Mesenchymal stem cell (in vitro differentiated cells and primary cell): ENCODE results near the gene UNC50.

ENCODE experiments used
- DNase-seq: peaks from one replicate; pipeline ENCODE4 v3.0.0-alpha.2; 2013
- H2AFZ ChIP-seq: one replicate; pipeline ENCODE4 v1.6.1; 2013; ENCODE audit warnings: low read depth, mild to moderate bottlenecking, control low read depth, inconsistent platforms, low read length, moderate library complexity
- H2AK5ac ChIP-seq: 2 replicates; pipeline ENCODE4 v1.6.1; 2013; ENCODE audit warnings: low read length, moderate library complexity, mild to moderate bottlenecking, inconsistent platforms; ENCODE audit not compliant: severe bottlenecking
- H2BK120ac ChIP-seq: one replicate; pipeline ENCODE4 v1.6.1; 2013; ENCODE audit warnings: low read depth, mild to moderate bottlenecking, inconsistent platforms, low read length, moderate library complexity
- H2BK12ac ChIP-seq, 2 experiments: one replicate each; pipeline ENCODE4 v1.6.1; 2013; ENCODE audit warnings: inconsistent platforms in 2 of 2, low read length in 2 of 2, mild to moderate bottlenecking in 2 of 2, moderate library complexity in 2 of 2, control low read depth in 1 of 2
- H2BK15ac ChIP-seq: one replicate; pipeline ENCODE4 v1.6.1; 2013; ENCODE audit warnings: mild to moderate bottlenecking, low read depth, inconsistent platforms; ENCODE audit not compliant: poor library complexity, severe bottlenecking
- H2BK5ac ChIP-seq: 2 replicates; pipeline ENCODE4 v1.6.1; 2013; ENCODE audit warnings: low read depth, mild to moderate bottlenecking, low read length, control low read depth, inconsistent platforms; ENCODE audit not compliant: poor library complexity, severe bottlenecking
- H3K14ac ChIP-seq, 2 experiments: one replicate each; pipeline ENCODE4 v1.6.1; 2013; ENCODE audit warnings: inconsistent platforms in 2 of 2, low read length in 2 of 2, control low read depth in 1 of 2, mild to moderate bottlenecking in 1 of 2, moderate library complexity in 1 of 2
- H3K18ac ChIP-seq, 2 experiments: one replicate each; pipeline ENCODE4 v1.6.1; 2013; ENCODE audit warnings: inconsistent platforms in 2 of 2, low read length in 2 of 2, control low read depth in 1 of 2, low read depth in 1 of 2, mild to moderate bottlenecking in 1 of 2
- H3K23ac ChIP-seq, 2 experiments: one replicate each; pipeline ENCODE4 v1.6.1; 2013; ENCODE audit warnings: inconsistent platforms in 2 of 2, low read length in 2 of 2, mild to moderate bottlenecking in 2 of 2, moderate library complexity in 2 of 2, control low read depth in 1 of 2
- H3K27ac ChIP-seq: 2 replicates; pipeline ENCODE4 v1.5.1; 2013; ENCODE audit warnings: mild to moderate bottlenecking, moderate library complexity, low read length, control low read depth, inconsistent platforms; ENCODE audit not compliant: poor library complexity, severe bottlenecking
- H3K27me3 ChIP-seq, 2 experiments: 2 replicates each; pipeline versions ENCODE4 v1.6.1 to v1.7.0; 2013; ENCODE audit warnings: low read length in 2 of 2, mild to moderate bottlenecking in 2 of 2, moderate library complexity in 2 of 2, control low read depth in 1 of 2, inconsistent platforms in 1 of 2; ENCODE audit not compliant: control insufficient read depth in 1 of 2, insufficient read depth in 1 of 2
- H3K36me3 ChIP-seq, 2 experiments: 2 replicates each; pipeline versions ENCODE4 v1.6.1 to v1.7.0; 2013; ENCODE audit warnings: low read length in 2 of 2, control low read depth in 1 of 2, inconsistent platforms in 1 of 2, low read depth in 1 of 2, mild to moderate bottlenecking in 1 of 2; ENCODE audit not compliant: insufficient read depth in 2 of 2, control insufficient read depth in 1 of 2
- H3K4ac ChIP-seq, 2 experiments: one replicate each; pipeline ENCODE4 v1.6.1; 2013; ENCODE audit warnings: inconsistent platforms in 2 of 2, low read length in 2 of 2, mild to moderate bottlenecking in 2 of 2, moderate library complexity in 2 of 2, control low read depth in 1 of 2, low read depth in 1 of 2
- H3K4me1 ChIP-seq: 2 replicates; pipeline ENCODE4 v1.6.1; 2013; ENCODE audit warnings: low read depth, low read length, control low read depth; ENCODE audit not compliant: control insufficient read depth, insufficient read depth
- H3K4me2 ChIP-seq: 2 replicates; pipeline ENCODE4 v1.6.1; 2013; ENCODE audit warnings: low read length, mild to moderate bottlenecking, inconsistent platforms; ENCODE audit not compliant: poor library complexity, severe bottlenecking
- H3K4me3 ChIP-seq, 2 experiments: 2 replicates each; pipeline versions ENCODE4 v1.5.1 to v1.7.0; 2013; ENCODE audit warnings: low read length in 2 of 2, mild to moderate bottlenecking in 2 of 2, control low read depth in 1 of 2, low read depth in 1 of 2; ENCODE audit not compliant: insufficient read depth in 1 of 2
- H3K79me1 ChIP-seq: replicated peaks from 2 replicates; pipeline ENCODE4 v1.6.1; 2013; ENCODE audit warnings: mild to moderate bottlenecking, control low read depth, low read length, inconsistent platforms; ENCODE audit not compliant: poor library complexity, severe bottlenecking
- H3K9ac ChIP-seq: 2 replicates; pipeline ENCODE4 v1.7.0; 2013; ENCODE audit warnings: mild to moderate bottlenecking, low read length, moderate library complexity
- H3K9me3 ChIP-seq: 2 replicates; pipeline ENCODE4 v1.7.0; 2013; ENCODE audit warnings: mild to moderate bottlenecking, low read length; ENCODE audit not compliant: control insufficient read depth
- H4K8ac ChIP-seq: one replicate; pipeline ENCODE4 v1.6.1; 2013; ENCODE audit warnings: inconsistent platforms, mild to moderate bottlenecking, low read length, moderate library complexity
- H4K91ac ChIP-seq: one replicate; pipeline ENCODE4 v1.6.1; 2013; ENCODE audit warnings: mild to moderate bottlenecking, low read length, inconsistent platforms
- WGBS: methylation state at CpG from one replicate; pipeline ENCODE4 v1.1.7; 2013; ENCODE audit warnings: mixed read lengths; 5-methylcytosine and 5-hydroxymethylcytosine counted together

The UNC50 gene

DNA sequence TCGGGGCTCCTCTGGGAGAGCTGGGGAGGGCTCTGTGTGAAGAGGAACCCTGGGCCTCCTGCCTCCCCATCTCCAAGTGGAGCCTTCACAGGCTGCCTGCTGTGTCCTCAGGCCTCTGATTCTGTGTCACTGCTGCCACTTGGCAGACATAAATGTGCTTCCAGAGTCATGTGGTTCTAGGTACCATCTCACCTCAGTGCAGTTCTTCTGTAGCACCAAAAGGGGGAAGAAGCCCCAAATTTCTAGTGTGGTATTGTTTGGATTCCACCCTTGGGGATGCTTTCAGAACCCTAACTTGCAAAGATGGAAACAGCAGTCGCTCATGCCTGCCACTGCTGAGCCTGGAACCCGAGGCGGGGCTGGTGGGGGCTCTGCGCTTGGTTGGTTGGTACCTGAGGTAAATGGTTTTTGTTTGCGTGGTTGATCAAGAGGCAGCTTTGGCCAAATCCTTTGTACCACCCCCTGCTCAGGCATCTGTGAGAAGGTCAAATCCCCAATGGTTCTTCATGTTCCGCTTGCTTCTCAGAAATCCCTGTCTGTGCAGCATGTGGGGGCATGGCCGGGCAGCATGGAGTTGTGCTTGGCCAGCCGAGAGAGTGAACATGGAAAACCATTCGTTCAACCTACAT lies 27.6 kb upstream of the UNC50 start:
- no peaks in the 10 kb centered on the region for H3K27me3 ChIP-seq

DNA sequence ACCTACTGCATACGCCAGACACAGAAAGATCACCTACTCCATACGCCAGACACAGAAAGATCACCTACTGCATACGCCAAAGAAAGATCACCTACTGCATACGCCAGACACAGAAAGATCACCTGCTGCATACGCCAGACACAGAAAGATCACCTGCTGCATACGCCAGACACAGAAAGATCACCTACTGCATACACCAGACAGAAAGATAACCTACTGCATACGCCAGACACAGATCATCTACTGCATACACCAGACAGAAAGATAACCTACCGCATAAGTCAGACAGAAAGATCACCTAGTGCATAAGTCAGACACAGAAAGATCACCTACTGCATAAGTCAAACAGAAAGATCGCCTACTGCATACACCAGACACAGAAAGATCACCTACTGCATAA lies 25.9 kb upstream of the UNC50 start:
- no peak overlapping the region for H2BK5ac ChIP-seq
- H2BK120ac ChIP-seq, result no peak overlapping the region
- H3K9me3 ChIP-seq, result no peaks in the 10 kb centered on the region
- H3K4ac ChIP-seq, result no peak overlapping the region
- no peak overlapping the region for H4K8ac ChIP-seq
- no peak overlapping the region for H4K91ac ChIP-seq
- no peak overlapping the region for H2BK15ac ChIP-seq
- H2AFZ ChIP-seq, result no peak overlapping the region
- no peaks in the 10 kb centered on the region for H3K4me1 ChIP-seq
- WGBS, result 95% methylated on average over 9 of the region's 9 CpGs
- no peak overlapping the region for H3K9ac ChIP-seq
- H3K27ac ChIP-seq, result no peak overlapping the region
- no peak overlapping the region for H3K23ac ChIP-seq
- no peak overlapping the region for H3K14ac ChIP-seq
- no peak overlapping the region for H3K4me3 ChIP-seq
- H3K36me3 ChIP-seq, result peaks cover 30 to 35% of the 10 kb centered on the region in 2 experiments
- no peak overlapping the region for H3K4me2 ChIP-seq
- no peaks in the 10 kb centered on the region for H3K79me1 ChIP-seq
- no peak overlapping the region for H3K18ac ChIP-seq
- no peak for DNase-seq
- no peak overlapping the region for H2AK5ac ChIP-seq
- no peaks in the 10 kb centered on the region for H3K27me3 ChIP-seq
- H2BK12ac ChIP-seq, result no peak overlapping the region

More for the DNA sequence above, 27.6 kb upstream of the UNC50 start:
- Histone ChIP-seq H3K14ac (no peak overlapping the region), H2AFZ (no peak overlapping the region), H3K4me2 (no peak overlapping the region), H3K9ac (no peak overlapping the region), H3K4ac (no peak overlapping the region), H3K27ac (no peak overlapping the region), H2BK15ac (no peak overlapping the region), H2BK5ac (no peak overlapping the region), H3K9me3 (no peaks in the 10 kb centered on the region), H4K8ac (no peak overlapping the region), H2BK12ac (no peak overlapping the region), H3K23ac (no peak overlapping the region), H4K91ac (no peak overlapping the region), H3K4me1 (no peaks in the 10 kb centered on the region), H3K79me1 (no peaks in the 10 kb centered on the region), H2AK5ac (no peak overlapping the region), H3K18ac (no peak overlapping the region), H3K36me3 (peaks cover 41% of the 10 kb centered on the region in 2 experiments), H3K4me3 (no peak overlapping the region), H2BK120ac (no peak overlapping the region)
- DNase-seq, result no peak
- 94% methylated on average over 9 of the region's 10 CpGs for WGBS

DNA sequence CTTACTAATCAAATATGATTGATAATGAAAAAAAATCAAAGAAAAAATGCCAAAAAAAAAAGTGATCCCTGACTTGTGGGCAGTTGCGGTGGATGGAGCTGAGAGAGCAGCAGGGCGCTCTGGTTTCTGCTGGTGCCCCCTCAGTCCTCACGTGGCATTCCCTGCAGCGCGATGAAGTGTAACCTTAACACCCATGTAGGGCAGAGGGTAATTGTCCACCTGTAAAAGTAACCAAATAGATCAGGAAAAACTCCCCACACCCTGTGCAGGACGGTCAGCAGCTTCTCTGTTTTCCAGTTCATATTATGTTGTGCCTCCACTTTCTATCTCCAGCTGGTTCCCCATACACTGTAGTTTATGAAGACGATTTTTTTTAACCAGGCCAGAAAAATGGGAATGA lies 25.1 kb upstream of the UNC50 start:
- Histone ChIP-seq H2BK15ac (no peak overlapping the region), H3K79me1 (no peaks in the 10 kb centered on the region)
- WGBS, result 100% methylated on average over 7 of the region's 7 CpGs

DNA sequence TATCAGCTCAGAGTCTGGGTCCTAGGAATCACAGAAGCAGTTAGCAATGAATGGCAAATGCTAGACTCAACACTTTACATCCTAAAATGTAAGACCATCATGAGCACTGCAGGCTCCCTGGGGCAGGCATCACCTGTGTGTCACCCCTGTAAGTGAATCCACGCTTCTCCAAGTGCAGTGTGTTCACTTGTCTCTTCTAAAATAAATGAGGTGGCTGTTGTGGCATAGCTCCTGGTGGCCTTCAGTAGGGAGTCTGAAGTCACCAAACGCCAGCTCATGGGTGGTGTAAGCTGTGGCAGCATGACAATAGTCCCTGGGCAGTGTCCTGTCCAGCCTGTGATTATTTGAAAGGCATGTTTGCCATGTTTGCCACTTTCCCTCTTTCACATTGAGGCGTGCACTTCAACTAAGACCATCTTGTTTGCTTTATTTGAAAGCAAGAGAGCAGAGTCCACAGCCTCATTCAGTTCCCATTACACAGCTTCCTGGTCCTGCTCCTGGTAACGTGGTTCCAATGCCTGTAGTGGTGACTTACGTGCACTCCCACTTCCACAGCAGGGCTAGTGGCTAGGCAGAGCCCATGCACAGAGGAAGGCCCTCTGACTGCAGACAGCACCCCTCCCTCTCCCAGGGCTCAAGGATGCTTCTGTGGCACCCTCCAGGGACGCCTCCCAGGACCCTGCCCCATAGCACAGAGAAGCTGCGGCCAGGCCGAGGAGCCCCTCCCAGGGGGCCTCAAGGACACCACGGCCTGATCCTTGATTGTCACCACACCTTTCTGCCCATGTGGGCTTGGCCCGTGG lies 24.4 kb upstream of the UNC50 start:
- no peak overlapping the region for H2BK12ac ChIP-seq
- no peak overlapping the region for H3K4me3 ChIP-seq
- no peak overlapping the region for H3K4ac ChIP-seq
- no peak for DNase-seq
- no peak overlapping the region for H3K4me2 ChIP-seq
- no peak overlapping the region for H2AK5ac ChIP-seq
- no peak overlapping the region for H3K9ac ChIP-seq
- 90% methylated on average over 10 of the region's 10 CpGs for WGBS
- no peak overlapping the region for H2BK5ac ChIP-seq
- H2BK120ac ChIP-seq, result no peak overlapping the region
- no peak overlapping the region for H3K27ac ChIP-seq
- H3K18ac ChIP-seq, result no peak overlapping the region
- no peaks in the 10 kb centered on the region for H3K79me1 ChIP-seq
- no peak overlapping the region for H4K91ac ChIP-seq
- H3K27me3 ChIP-seq, result no peaks in the 10 kb centered on the region
- H3K14ac ChIP-seq, result no peak overlapping the region
- H2BK15ac ChIP-seq, result no peak overlapping the region
- H2AFZ ChIP-seq, result no peak overlapping the region
- peaks cover 23 to 26% of the 10 kb centered on the region in 2 experiments for H3K36me3 ChIP-seq
- no peak overlapping the region for H4K8ac ChIP-seq
- H3K4me1 ChIP-seq, result no peaks in the 10 kb centered on the region
- H3K23ac ChIP-seq, result no peak overlapping the region
- no peaks in the 10 kb centered on the region for H3K9me3 ChIP-seq

More for the DNA sequence above, 25.1 kb upstream of the UNC50 start:
- Histone ChIP-seq H3K9ac (no peak overlapping the region), H2AFZ (no peak overlapping the region), H3K27me3 (no peaks in the 10 kb centered on the region), H2BK120ac (no peak overlapping the region), H2BK5ac (no peak overlapping the region), H3K27ac (no peak overlapping the region), H3K18ac (no peak overlapping the region), H3K4me2 (no peak overlapping the region), H3K4ac (no peak overlapping the region), H3K4me3 (no peak overlapping the region), H2AK5ac (no peak overlapping the region), H4K8ac (no peak overlapping the region), H3K36me3 (peaks cover 26 to 28% of the 10 kb centered on the region in 2 experiments), H3K9me3 (no peaks in the 10 kb centered on the region), H3K23ac (no peak overlapping the region), H3K14ac (no peak overlapping the region), H4K91ac (no peak overlapping the region), H2BK12ac (no peak overlapping the region), H3K4me1 (no peaks in the 10 kb centered on the region)
- DNase-seq, result no peak
